Brain microvascular endothelial cell (primary cell): ENCODE data around the gene ANAPC15.
A peak's percentile ranks its signal among the peaks of the same experiment; 100 is the strongest.

ENCODE experiments used
- DNase-seq: peaks from one replicate; pipeline ENCODE4 v3.0.0-alpha.2; 2020
- H3K27ac ChIP-seq: fragments of 250-450 bp; sonication (Bioruptor Pico); 2 replicates; pipeline ENCODE4 v1.5.1; 2020; ENCODE audit warnings: mild to moderate bottlenecking, moderate library complexity
- H3K27me3 ChIP-seq: fragments of 250-450 bp; sonication (Bioruptor Pico); replicated peaks from 2 replicates; pipeline ENCODE4 v1.5.1; 2020; ENCODE audit warnings: mild to moderate bottlenecking
- H3K36me3 ChIP-seq: fragments of 250-450 bp; sonication (Bioruptor Pico); replicated peaks from 2 replicates; pipeline ENCODE4 v1.5.1; 2020; ENCODE audit warnings: mild to moderate bottlenecking
- H3K4me3 ChIP-seq: 2 replicates; pipeline ENCODE4 v1.5.1; 2011; ENCODE audit warnings: low read depth, mild to moderate bottlenecking, control low read depth, low read length, moderate library complexity
- in situ Hi-C: cut with HindIII; loops from 2 replicates; pipeline ENCODE4 v1.10.0; 2017; ENCODE audit warnings: low sequenced_read_pairs, low pct_ligation_motif_present
- TF ChIP-seq, protein P1 (sequence below): IDR thresholded peaks from 2 replicates; pipeline ENCODE4 v1.5.1; 2011; ENCODE audit warnings: low read depth, mild to moderate bottlenecking, moderate library complexity, low read length, control low read depth, inconsistent platforms; ENCODE audit errors: missing control alignments

The ANAPC15 gene

DNA sequence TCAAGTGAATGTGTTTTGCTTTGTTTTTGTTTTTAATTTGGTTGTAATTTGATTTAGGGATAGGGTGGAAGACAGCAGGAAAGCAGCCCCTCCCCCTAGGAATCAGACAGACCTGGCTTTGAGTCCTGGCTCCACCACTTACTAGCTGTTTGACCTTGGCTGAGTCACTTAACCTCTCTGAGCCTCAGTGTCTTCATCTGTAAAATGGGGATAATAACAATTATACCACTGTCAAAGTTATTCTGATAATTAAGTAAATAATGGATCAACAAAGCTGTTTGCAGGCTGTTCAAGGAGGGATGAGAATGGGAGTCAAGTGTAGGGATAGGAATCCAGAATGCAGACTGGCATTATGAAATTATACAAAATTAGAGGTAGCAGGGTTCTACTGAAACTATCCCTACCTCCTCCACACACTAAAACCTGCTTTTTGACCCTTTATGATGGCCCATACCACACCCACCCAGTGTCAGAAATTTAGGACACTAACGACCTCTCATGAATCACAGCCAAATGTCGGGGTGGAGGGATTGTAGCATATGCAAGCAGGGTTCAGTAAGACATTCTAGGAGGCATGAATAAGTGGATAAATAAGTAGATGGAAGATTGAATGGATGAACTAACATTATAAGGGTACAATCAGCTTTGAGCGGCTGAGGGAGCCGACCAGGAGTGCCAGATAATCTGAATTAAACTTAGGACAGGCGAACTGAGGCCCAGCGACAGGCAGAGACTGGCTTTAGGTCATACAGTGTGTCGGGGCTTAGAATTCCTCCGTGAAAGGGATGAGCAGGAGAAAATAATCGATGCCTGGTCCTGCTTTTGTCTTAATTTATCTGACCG lies 974 bp downstream of the ANAPC15 start:
- Histone ChIP-seq H3K4me3 (peak overlapping the region; percentile 62), H3K27me3 (no peaks in the 10 kb centered on the region), H3K27ac (peak overlapping the region; percentile 99), H3K36me3 (no peaks in the 10 kb centered on the region)
- in situ Hi-C loops = no loop called here
- TF ChIP-seq, protein P1, sequence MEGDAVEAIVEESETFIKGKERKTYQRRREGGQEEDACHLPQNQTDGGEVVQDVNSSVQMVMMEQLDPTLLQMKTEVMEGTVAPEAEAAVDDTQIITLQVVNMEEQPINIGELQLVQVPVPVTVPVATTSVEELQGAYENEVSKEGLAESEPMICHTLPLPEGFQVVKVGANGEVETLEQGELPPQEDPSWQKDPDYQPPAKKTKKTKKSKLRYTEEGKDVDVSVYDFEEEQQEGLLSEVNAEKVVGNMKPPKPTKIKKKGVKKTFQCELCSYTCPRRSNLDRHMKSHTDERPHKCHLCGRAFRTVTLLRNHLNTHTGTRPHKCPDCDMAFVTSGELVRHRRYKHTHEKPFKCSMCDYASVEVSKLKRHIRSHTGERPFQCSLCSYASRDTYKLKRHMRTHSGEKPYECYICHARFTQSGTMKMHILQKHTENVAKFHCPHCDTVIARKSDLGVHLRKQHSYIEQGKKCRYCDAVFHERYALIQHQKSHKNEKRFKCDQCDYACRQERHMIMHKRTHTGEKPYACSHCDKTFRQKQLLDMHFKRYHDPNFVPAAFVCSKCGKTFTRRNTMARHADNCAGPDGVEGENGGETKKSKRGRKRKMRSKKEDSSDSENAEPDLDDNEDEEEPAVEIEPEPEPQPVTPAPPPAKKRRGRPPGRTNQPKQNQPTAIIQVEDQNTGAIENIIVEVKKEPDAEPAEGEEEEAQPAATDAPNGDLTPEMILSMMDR = no peak
- DNase-seq = peak; percentile 16

DNA sequence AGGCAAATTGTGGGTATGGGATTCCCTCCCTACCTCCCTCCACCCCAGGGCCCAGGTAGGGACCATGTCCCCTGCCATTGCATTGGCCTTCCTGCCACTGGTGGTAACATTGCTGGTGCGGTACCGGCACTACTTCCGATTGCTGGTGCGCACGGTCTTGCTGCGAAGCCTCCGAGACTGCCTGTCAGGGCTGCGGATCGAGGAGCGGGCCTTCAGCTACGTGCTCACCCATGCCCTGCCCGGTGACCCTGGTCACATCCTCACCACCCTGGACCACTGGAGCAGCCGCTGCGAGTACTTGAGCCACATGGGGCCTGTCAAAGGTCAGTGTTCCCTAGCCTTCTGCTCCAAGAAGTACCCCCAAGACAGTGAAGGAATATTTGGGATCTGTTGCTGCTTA lies 6.6 kb downstream of the ANAPC15 start, which contains the start of gene TOMT:
Gene TOMT (plus strand): TSS at position 37 of the 400 bp plus-strand sequence. CDS start 28 bp downstream, at position 65.
- Histone ChIP-seq H3K36me3 (no peaks in the 10 kb centered on the region), H3K27ac (no peak within 1 kb of the TSS), H3K27me3 (no peaks in the 10 kb centered on the region), H3K4me3 (no peak within 1 kb of the TSS)
- TF ChIP-seq, protein P1 = no peak
- no peak for DNase-seq
- in situ Hi-C loops = no loop called here

DNA sequence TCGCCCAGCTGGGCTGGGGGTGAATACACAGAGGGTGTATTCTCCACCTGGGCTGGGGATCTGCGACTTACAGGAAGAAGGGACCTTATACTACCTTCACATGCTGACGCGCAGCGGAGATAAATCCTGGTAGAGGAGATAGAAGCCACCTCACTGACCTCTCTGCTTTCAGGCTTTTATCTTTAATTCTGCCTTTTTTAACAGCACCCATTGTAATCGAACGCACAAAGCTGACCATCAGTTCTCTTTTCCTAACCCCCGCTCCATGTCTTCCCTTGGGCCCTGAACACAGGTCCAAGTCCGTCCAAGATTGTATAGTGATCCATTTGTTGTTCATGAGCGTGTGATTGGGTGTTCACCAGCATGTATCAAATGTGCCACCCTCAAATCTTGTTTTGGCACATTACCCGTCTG lies 8.7 kb downstream of the ANAPC15 start:
- Histone ChIP-seq H3K36me3 (peaks cover 2% of the 10 kb centered on the region), H3K27me3 (no peaks in the 10 kb centered on the region), H3K4me3 (peak overlapping the region; percentile 9), H3K27ac (peak overlapping the region; percentile 48)
- no peak for DNase-seq
- in situ Hi-C loops = no loop called here
- TF ChIP-seq, protein P1 = no peak

DNA sequence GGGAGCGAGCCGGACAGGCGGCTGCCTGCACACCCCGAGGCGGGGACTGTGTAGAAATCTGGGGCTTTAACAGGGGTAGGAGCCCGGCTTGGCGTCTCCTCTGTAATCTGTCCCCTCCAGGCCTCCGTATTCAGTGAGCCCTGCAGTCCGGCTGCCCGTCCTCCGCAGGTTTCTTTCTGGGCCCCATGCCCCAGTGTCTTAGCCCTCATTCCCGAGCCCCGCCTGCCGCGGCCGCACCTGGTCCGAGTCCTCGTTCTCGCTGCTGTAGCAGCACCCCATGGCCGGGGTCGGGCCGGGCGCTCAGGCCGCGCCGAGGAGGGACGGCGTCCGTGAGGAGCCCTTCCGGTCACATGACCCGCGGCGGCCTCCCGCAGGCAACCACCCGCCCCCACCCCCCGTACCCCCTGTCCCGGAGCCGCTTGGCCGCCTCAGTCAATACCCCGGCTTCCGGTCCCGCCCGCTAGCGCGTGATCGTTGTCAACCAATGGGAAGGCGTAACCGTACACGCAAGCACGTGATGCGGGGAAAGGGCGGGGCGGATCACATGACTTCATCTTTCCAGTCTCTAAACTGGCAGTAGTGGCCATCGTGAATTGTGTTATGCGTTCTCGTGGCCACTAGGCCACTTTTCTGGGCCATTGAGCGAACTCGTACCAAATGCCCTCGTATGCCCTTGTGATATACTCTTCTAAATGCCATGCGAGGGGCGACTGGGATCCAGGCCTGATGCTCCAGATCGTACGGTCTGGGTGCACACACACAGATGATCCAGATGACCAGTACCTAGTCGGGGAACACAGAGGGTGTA lies 9.3 kb downstream of the ANAPC15 start, which contains the start of gene LAMTOR1:
Gene LAMTOR1 (minus strand): TSS at position 352 of the 808 bp plus-strand sequence. CDS start 73 bp downstream, at position 279.
- Histone ChIP-seq H3K27ac (peak within 1 kb of the TSS; percentile 95), H3K36me3 (peaks cover 8% of the 10 kb centered on the region), H3K27me3 (no peaks in the 10 kb centered on the region), H3K4me3 (peak within 1 kb of the TSS; percentile 74)
- DNase-seq = peak; percentile 99
- TF ChIP-seq, protein P1 = peak; percentile 60
- in situ Hi-C loops = no loop called here

DNA sequence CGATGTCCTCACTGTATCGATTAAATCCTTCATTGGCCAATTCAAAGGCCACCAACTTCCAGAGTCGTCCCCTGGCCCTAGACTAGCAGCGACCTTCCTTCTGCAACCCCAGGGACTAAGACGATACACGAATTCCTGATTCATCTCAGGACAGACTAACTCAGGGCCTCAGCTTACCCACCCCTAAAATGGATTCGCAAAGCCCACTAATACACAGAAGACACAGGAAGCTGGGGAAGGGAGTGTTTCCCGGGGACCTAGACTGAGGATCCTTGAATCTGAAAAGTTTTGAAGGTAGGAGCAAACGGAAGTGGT lies 9.9 kb downstream of the ANAPC15 start:
- H3K36me3 ChIP-seq = peaks cover 13% of the 10 kb centered on the region
- H3K27me3 ChIP-seq = no peaks in the 10 kb centered on the region
- H3K27ac ChIP-seq = peak overlapping the region; percentile 95
- H3K4me3 ChIP-seq = peak overlapping the region; percentile 74
- in situ Hi-C loops = no loop called here
- TF ChIP-seq, protein P1 = no peak
- DNase-seq = no peak
